NT2/D1 (cell line): ENCODE results near the gene LRRC25.

Experiments used
- SUZ12 ChIP-seq: IDR thresholded peaks from 2 replicates; pipeline ENCODE4 v1.6.1; 2011; ENCODE audit not compliant: insufficient read length, insufficient read depth; ENCODE audit errors: extremely low read depth
- YY1 ChIP-seq: IDR thresholded peaks from 2 replicates; pipeline ENCODE4 v1.6.1; 2011; ENCODE audit not compliant: insufficient read length, insufficient read depth
- ZNF274 ChIP-seq: IDR thresholded peaks from 2 replicates; pipeline ENCODE4 v1.6.1; 2011; ENCODE audit warnings: mild to moderate bottlenecking, low read depth, low read length

DNA sequence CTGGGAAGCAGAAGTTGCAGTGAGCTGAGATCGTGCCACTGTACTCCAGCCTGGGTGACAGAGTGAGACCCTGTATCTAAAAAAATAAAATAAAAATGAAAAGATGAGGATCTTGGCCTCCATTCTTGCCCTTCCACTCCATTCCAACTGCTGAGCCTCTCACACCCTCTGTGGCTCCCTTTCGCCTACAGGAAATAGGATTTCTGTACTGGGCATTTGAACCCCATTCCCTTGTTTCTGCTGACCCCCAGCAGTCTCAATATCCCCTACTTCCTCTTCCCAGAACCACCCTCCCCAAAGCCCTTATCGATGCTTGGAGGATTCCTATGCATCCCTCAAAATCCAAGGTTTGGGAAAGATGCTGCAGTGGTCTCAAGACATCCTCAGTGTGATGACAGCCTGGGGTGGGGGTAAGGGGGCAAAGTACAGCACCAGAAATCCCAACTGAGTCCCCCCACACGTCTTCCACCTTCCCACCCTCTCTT is 24.0 kb downstream of the LRRC25 start:
- TF ChIP-seq ZNF274 (no peak), YY1 (no peak), SUZ12 (no peak)
